IMR-90 (cell line): Measurements from ENCODE around the gene PRR5. TPM values are rescaled to one million over a fixed set of nuclear protein-coding genes. Genes with fewer than 3 reads are reported as not detected.

Source experiments
- ATAC-seq: fragments of 200-7000 bp; cut with Tn5 transposase; 2 replicates; pipeline ENCODE4 v1.9.1; 2020; ENCODE audit warnings: low read depth, mild to moderate bottlenecking, moderate library complexity
- BruUV-seq: library from RNA; stranded (reverse); fragments of 400-500 nt; replicated peaks from 2 replicates; lab custom pipeline; 2021; lab: Mats Ljungman, UMichigan
- CTCF ChIA-PET: fragments of 300-600 bp; formaldehyde crosslinking; extraction: SDS; loops from one replicate; lab custom pipeline; 2021; ENCODE audit warnings: antibody characterized with exemption; lab: Yijun Ruan, JAX
- POLR2A ChIA-PET: fragments of 300-600 bp; sonication (Branson Sonifier 250); formaldehyde crosslinking; loops from one replicate; lab custom pipeline; 2022; ENCODE audit warnings: antibody characterized with exemption; ENCODE audit not compliant: unreplicated experiment; lab: Charles Lee
- DNase-seq: peaks from one replicate; pipeline ENCODE4 v3.0.0; 2013
- H2AFZ ChIP-seq: replicated peaks from 2 replicates; pipeline ENCODE3; 2013; ENCODE audit warnings: low read length, mild to moderate bottlenecking; ENCODE audit not compliant: poor library complexity
- H2AK5ac ChIP-seq: 2 replicates; pipeline ENCODE4 v1.6.1; 2013; ENCODE audit warnings: low read depth, low read length, inconsistent platforms
- H2AK9ac ChIP-seq: replicated peaks from 2 replicates; pipeline ENCODE3; 2013; ENCODE audit warnings: mild to moderate bottlenecking, low read depth, low read length, moderate library complexity; ENCODE audit not compliant: poor library complexity
- H2BK120ac ChIP-seq: 2 replicates; pipeline ENCODE4 v1.6.1; 2013; ENCODE audit warnings: low read depth, low read length, inconsistent platforms
- H2BK15ac ChIP-seq: 3 replicates; pipeline ENCODE4 v1.6.1; 2013; ENCODE audit warnings: low read depth, low read length, inconsistent platforms
- H2BK20ac ChIP-seq: 2 replicates; pipeline ENCODE4 v1.6.1; 2013; ENCODE audit warnings: low read depth, mild to moderate bottlenecking, inconsistent platforms, low read length, moderate library complexity
- H2BK5ac ChIP-seq: 2 replicates; pipeline ENCODE4 v1.6.1; 2013; ENCODE audit warnings: mild to moderate bottlenecking, low read depth, low read length, inconsistent platforms; ENCODE audit not compliant: poor library complexity, severe bottlenecking
- H3K14ac ChIP-seq: replicated peaks from 2 replicates; pipeline ENCODE4 v1.6.1; 2013; ENCODE audit warnings: low read depth, low read length, inconsistent platforms
- H3K18ac ChIP-seq: 2 replicates; pipeline ENCODE4 v1.6.1; 2013; ENCODE audit warnings: low read depth, low read length, control low read depth
- H3K23ac ChIP-seq: 2 replicates; pipeline ENCODE4 v1.6.1; 2013; ENCODE audit warnings: low read depth, low read length, inconsistent platforms
- H3K27ac ChIP-seq: 2 replicates; pipeline ENCODE4 v1.5.1; 2013; ENCODE audit warnings: mild to moderate bottlenecking, control low read depth, low read length; ENCODE audit not compliant: insufficient read depth
- H3K27me3 ChIP-seq: 2 replicates; pipeline ENCODE4 v1.6.1; 2013; ENCODE audit warnings: low read length; ENCODE audit not compliant: control insufficient read depth, insufficient read depth
- H3K36me3 ChIP-seq: 2 replicates; pipeline ENCODE4 v1.6.1; 2013; ENCODE audit warnings: low read length, mixed read lengths; ENCODE audit not compliant: control insufficient read depth, insufficient read depth
- H3K4ac ChIP-seq: 2 replicates; pipeline ENCODE4 v1.6.1; 2013; ENCODE audit warnings: low read depth, low read length, inconsistent platforms
- H3K4me1 ChIP-seq: 2 replicates; pipeline ENCODE4 v1.6.1; 2013; ENCODE audit warnings: low read length, mixed read lengths; ENCODE audit not compliant: control insufficient read depth, insufficient read depth
- H3K4me2 ChIP-seq: 2 replicates; pipeline ENCODE4 v1.6.1; 2013; ENCODE audit warnings: low read depth, mild to moderate bottlenecking, control low read depth, low read length, moderate library complexity
- H3K4me3 ChIP-seq: 2 replicates; pipeline ENCODE4 v1.5.1; 2013; ENCODE audit warnings: low read depth, mild to moderate bottlenecking, control low read depth, low read length, moderate library complexity; ENCODE audit not compliant: insufficient read depth
- H3K56ac ChIP-seq: 2 replicates; pipeline ENCODE4 v1.6.1; 2013; ENCODE audit warnings: low read length, inconsistent platforms; ENCODE audit not compliant: insufficient read depth; ENCODE audit errors: extremely low read depth
- H3K79me1 ChIP-seq, 2 experiments: 2 replicates each; pipeline ENCODE4 v1.6.1; 2013; ENCODE audit warnings: low read length in 2 of 2, inconsistent platforms in 1 of 2, low read depth in 1 of 2
- H3K9ac ChIP-seq: 2 replicates; pipeline ENCODE4 v1.6.1; 2013; ENCODE audit warnings: low read depth, low read length, control low read depth
- H3K9me1 ChIP-seq: 2 replicates; pipeline ENCODE4 v1.6.1; 2013; ENCODE audit warnings: low read length, inconsistent platforms; ENCODE audit not compliant: insufficient read depth
- H3K9me3 ChIP-seq: 2 replicates; pipeline ENCODE4 v1.6.1; 2013; ENCODE audit warnings: low read length; ENCODE audit not compliant: control insufficient read depth, insufficient read depth
- H4K20me1 ChIP-seq: 2 replicates; pipeline ENCODE4 v1.6.1; 2013; ENCODE audit warnings: low read length, inconsistent platforms; ENCODE audit not compliant: insufficient read depth
- H4K5ac ChIP-seq: 2 replicates; pipeline ENCODE4 v1.6.1; 2013; ENCODE audit warnings: mild to moderate bottlenecking, low read depth, low read length, control low read depth
- H4K8ac ChIP-seq, 2 experiments: 2 replicates each; pipeline ENCODE4 v1.6.1; 2013; ENCODE audit warnings: low read depth in 2 of 2, low read length in 2 of 2, control low read depth in 1 of 2, inconsistent platforms in 1 of 2
- H4K91ac ChIP-seq: 2 replicates; pipeline ENCODE4 v1.6.1; 2013; ENCODE audit warnings: low read depth, low read length, inconsistent platforms; ENCODE audit not compliant: insufficient read depth
- CHD1 ChIP-seq: IDR thresholded peaks from 2 replicates; pipeline ENCODE4 v1.6.1; 2012; ENCODE audit warnings: low read depth, low read length, improper control_type of control experiment
- FOS ChIP-seq: fragments of 150-350 bp; IDR thresholded peaks from 2 replicates; pipeline ENCODE4 v1.6.1; 2016; ENCODE audit warnings: low read depth, low read length
- NFE2L2 ChIP-seq: fragments of 150-350 bp; IDR thresholded peaks from 2 replicates; pipeline ENCODE4 v1.6.1; 2016; ENCODE audit warnings: low read depth, mild to moderate bottlenecking, low read length
- POLR2A ChIP-seq: IDR thresholded peaks from 2 replicates; pipeline ENCODE4 v1.6.1; 2012; ENCODE audit warnings: mild to moderate bottlenecking, low read depth, low read length
- RCOR1 ChIP-seq: IDR thresholded peaks from 2 replicates; pipeline ENCODE4 v1.6.1; 2012; ENCODE audit warnings: mild to moderate bottlenecking, low read length, improper control_type of control experiment; ENCODE audit not compliant: insufficient replicate concordance
- USF2 ChIP-seq: fragments of 150-350 bp; IDR thresholded peaks from 2 replicates; pipeline ENCODE4 v1.6.1; 2017; ENCODE audit warnings: mild to moderate bottlenecking, antibody characterized with exemption, low read length, low read depth
- WGBS, 2 experiments: methylation state at CpG; one replicate each; pipeline versions ENCODE4 v1.1.5 to v1.1.7; 2013; ENCODE audit warnings: missing lambda C conversion rate in 2 of 2; ENCODE audit not compliant: insufficient read length in 1 of 2; ENCODE audit errors: extremely low coverage in 2 of 2; 5-methylcytosine and 5-hydroxymethylcytosine counted together
- dilution Hi-C: fragments of 300-500 bp; cut with HindIII; formaldehyde crosslinking; loops from one replicate; pipeline ENCODE4 v1.14.3; 2018; ENCODE audit warnings: low sequenced_read_pairs; ENCODE audit not compliant: unreplicated experiment
- in situ Hi-C: fragments of 300-500 bp; cut with MboI; formaldehyde crosslinking; loops from 3 replicates; pipeline ENCODE4 v1.14.3; 2019; ENCODE audit warnings: low sequenced_read_pairs, inconsistent platforms, mixed read lengths
- intact Hi-C: fragments of 100-400 bp; cut with micrococcal nuclease; formaldehyde crosslinking; loops from 2 replicates; pipeline ENCODE4 v1.10.0; 2022
- polyA plus RNA-seq, 3 experiments: library from polyadenylated mRNA; depleted of rRNA; stranded (reverse); fragments of >200 nt; gene quantifications; 2 replicates each; pipeline ENCODE4 v1.2.3, GENCODE V29; 2012; ENCODE audit warnings: low replicate concordance in 1 of 3
- total RNA-seq: library from RNA; depleted of rRNA; stranded (reverse); fragments of >200 nt; gene quantifications from 2 replicates; pipeline ENCODE4 v1.2.3, GENCODE V29; 2012

The PRR5 gene
- total and polyA plus RNA-seq, 2 of the 4 experiments (the other 2 are of a cell fraction) = 8.1 to 24.3 TPM

GRCh38 chr22:44680058-44680457 is 21.9 kb upstream of the PRR5 start:
- DNase-seq = no peak
- no TSS peak for BruUV-seq

More at GRCh38 chr22:44680058-44680457, 21.9 kb upstream of the PRR5 start:
- Histone ChIP-seq H4K20me1 (peaks cover 10% of the 10 kb centered on the region), H4K91ac (no peak overlapping the region), H3K18ac (no peak overlapping the region), H3K9ac (no peak overlapping the region), H2AFZ (no peak overlapping the region), H3K4me1 (peaks cover 15% of the 10 kb centered on the region), H3K9me1 (peaks cover 10% of the 10 kb centered on the region; the same call in 1 of the 2 replicates), H2AK5ac (no peak overlapping the region), H2BK120ac (no peak overlapping the region), H3K4me2 (no peak overlapping the region), H4K8ac (no peak overlapping the region), H2AK9ac (no peak overlapping the region), H3K23ac (no peak overlapping the region), H3K79me1 (peaks cover 3 to 23% of the 10 kb centered on the region in 2 experiments; a peak in 3 of 4 replicates), H3K36me3 (no peaks in the 10 kb centered on the region), H2BK20ac (no peak overlapping the region), H3K56ac (no peak overlapping the region), H3K27ac (no peak overlapping the region), H3K14ac (no peak overlapping the region), H2BK5ac (no peak overlapping the region), H3K4ac (no peak overlapping the region), H2BK15ac (no peak overlapping the region), H4K5ac (no peak overlapping the region), H3K27me3 (no peaks in the 10 kb centered on the region), H3K4me3 (no peak overlapping the region), H3K9me3 (no peaks in the 10 kb centered on the region)
- ChIA-PET POLR2A (no interaction called here), CTCF (no interaction called here)
- TF ChIP-seq FOS = no peak
- no peak for TF ChIP-seq NFE2L2
- no peak for TF ChIP-seq CHD1
- TF ChIP-seq USF2 = no peak
- no peak for TF ChIP-seq RCOR1
- no peak for TF ChIP-seq POLR2A
- intact Hi-C loops (no loop called here), dilution Hi-C loops (no loop called here), in situ Hi-C loops (no loop called here)
- 100% methylated on average over 2 of the region's 5 CpGs; no CpG with 5 or more reads in 1 of the 2 experiments for WGBS, 2 experiments
- no peak for ATAC-seq
